NCI-H345 treated with DMSO at 0.1 percent for 48 hours (cell line): ENCODE results near the gene DNAJB11.
"Not testable (repeated sequence)": the region's sequence is repeated elsewhere in the genome, so short reads cannot be mapped to it uniquely, and the experiment has no call there.

Source experiments
- DNase-seq: peaks from one replicate; lab custom pipeline; 2025; ENCODE audit not compliant: unreplicated experiment; lab: John Stamatoyannopoulos, UW

DNAJB11 gene

DNA sequence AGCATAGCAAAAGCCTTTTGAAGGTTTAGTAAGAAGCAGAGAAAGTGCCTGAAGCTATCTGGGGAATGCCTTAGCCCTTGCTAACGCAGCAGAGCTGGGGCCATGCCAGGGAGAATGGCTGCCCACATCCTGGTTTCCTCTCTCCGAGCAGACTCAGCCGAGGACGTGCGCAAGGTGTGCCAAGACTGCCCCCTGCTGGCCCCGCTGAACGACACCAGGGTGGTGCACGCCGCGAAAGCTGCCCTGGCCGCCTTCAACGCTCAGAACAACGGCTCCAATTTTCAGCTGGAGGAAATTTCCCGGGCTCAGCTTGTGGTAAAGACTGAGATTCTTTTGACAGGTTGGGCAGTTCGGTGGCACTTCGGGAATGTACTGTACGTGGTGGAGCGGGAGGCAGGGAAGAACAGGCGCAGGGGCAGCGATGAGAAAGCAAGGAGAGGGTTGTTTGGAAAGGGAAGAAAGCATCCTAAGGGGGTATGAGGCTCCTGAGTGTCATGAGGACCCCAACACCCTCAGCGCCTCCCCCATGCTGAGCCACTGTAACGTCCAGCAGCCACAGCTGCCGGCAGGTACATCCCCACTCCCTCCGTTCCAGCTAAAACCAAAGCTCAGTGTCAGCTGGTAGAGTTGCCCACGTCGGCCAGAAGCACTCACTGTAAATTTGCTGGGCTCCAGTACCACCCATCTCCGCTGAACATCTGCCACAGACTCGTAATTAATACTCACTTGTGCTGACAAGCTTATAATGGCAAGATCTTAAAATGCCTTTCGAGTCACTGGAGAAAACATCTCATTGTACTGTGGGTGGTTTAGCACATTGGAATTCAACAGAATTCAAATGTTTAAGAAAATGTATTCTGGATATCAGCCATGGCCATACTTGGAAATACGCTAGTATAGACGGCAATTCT lies 46.8 kb downstream of the DNAJB11 start:
- peak; percentile 28 for DNase-seq

DNA sequence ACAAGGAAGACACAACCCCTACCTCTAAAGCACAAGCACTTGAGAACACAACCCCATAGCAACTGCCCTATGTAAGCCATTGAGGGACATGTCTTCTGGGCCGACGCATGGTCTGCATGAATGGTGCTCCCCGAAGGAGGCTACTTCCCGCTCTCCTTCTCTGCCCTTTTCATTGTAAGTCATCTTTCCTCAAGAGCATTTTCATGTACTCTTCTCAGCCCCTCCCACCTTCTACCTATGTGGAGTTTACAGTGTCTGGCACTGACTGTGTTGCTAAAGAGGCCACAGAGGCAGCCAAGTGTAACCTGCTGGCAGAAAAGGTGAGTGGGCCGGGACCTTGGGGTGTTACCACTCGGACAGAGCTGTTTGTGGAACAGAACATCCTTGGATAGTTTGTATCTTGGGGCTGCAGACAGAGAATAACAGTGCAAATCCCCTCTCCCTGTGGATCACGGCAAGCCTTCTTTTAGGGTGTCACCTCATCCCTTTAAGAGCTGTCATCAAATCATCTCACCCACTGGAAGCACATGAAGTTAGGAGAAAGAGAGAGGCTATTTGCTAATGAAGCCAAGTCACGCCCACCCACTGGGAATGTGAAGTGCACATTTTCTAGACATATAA lies 47.9 kb downstream of the DNAJB11 start:
- no peak for DNase-seq

DNA sequence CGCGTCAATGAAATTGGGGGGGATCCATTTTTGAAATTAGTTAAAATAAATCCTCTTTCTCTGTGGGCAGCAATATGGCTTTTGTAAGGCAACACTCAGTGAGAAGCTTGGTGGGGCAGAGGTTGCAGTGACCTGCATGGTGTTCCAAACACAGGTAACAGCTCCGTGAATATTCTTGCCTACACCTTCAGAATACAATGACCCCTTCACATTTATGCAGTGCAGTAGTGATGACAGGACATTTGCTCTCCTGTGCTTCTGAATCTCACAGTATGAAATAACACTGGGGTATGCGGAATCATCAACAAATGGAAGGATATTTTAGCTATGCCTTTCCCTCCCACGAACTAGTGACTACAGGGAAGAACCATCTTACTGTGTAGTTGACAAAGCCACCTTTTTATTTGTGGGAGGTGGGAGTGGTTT lies 49.3 kb downstream of the DNAJB11 start:
- no peak for DNase-seq

DNA sequence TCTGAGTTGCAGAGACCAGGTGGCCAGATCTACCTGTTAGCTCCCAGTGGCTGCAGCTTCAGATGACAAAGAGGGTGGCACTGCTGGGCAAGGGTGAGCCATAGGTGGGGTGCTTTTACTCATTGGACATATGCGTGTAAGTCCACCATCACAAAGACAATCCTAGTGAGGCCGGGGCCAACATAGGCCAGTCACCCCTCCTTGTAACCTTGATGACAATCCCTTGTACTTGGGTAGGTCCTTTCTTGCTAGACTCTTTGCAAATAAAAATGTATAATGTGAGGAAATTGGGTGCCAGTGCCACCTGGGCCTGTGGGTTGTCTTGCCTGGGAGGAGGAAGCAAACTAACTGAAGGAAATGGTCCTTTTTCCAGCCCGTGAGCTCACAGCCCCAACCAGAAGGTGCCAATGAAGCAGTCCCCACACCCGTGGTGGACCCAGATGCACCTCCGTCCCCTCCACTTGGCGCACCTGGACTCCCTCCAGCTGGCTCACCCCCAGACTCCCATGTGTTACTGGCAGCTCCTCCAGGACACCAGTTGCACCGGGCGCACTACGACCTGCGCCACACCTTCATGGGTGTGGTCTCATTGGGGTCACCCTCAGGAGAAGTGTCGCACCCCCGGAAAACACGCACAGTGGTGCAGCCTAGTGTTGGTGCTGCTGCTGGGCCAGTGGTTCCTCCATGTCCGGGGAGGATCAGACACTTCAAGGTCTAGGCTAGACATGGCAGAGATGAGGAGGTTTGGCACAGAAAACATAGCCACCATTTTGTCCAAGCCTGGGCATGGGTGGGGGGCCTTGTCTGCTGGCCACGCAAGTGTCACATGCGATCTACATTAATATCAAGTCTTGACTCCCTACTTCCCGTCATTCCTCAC lies 49.9 kb downstream of the DNAJB11 start:
- no peak for DNase-seq

DNA sequence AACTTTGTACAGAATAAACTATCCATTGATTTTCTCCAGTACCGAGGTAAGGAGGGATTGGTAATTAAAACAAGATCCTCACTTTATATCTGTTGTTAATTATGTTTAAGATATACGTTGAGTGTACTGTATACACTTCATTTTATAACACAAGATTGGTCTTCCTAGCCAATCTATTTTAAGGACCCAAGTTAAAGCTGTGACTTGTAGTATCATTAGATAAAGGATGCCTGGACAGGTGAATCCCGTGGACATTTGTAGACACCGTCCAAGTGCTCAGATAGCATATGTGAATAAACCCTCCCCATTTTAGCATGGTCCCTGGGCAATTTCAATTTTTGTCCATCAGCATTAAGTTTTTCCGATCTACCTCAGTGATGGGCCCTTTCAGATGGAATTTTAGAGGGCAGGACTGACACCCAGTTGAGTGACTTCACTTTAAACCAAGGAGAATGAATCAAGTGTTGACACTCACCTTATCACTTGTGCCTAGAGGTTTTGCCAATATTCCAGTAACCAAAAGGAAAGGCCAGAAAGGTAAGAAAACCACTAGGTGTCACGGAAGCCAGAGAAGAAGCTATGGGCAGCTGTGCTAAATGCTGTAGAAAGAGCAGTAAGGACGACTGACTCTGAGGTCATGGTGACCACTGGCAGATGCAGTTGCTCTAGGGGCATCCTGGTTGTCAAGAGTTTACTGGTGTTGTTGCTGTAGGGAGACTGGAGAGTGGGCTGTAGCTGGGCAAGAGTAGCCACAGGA lies 51.6 kb downstream of the DNAJB11 start:
- no peak for DNase-seq

DNA sequence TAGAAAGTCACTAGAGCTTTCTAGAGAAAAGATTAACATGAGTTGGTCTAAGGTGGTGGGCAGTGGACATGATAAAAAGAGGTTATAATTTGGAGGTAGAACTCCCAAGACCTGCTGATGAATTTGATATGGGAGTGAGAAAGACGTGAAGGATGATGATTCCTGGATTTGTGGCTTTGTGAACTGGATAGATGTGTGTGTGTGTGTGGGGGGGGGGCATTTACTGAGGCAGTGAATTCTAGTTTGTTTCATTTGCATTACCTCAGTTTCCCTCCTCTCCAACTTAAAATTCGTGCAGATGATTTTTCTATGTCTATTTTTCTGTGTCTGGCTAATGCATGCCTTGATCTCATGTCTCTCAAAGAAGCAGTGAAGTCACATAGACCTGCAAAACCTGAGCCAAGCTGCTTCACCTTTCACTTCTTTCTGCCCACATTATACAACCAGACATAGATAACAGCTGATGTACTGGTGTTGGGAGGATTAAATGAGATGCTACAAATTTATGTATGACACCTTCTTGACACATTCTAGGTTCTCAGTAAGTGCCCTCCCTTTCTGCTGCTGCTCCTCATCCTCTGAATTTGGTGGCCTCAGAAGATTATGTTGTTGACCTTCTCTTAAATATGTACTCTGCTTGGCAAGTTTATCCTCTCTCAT lies 52.3 kb downstream of the DNAJB11 start:
- no peak for DNase-seq

DNA sequence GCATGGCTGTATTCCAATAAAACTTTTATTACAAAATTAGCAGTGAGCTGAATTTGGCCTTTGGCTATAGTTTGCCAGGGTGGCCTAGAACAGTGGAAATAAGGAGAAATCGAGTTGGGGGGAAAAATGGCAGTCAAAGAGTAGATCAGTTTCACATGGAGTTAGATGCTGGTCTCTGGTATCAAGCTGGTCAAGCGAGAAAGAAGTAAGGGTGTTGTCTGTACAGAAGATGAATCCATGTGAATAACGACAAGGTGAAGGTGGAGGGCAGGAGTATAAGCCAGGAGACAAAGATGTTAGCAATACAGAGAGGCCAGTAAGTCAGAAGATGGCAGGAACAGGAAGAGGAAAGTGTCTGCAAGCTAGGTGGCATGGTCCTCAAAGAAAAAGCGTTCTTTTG lies 54.1 kb downstream of the DNAJB11 start:
- no peak for DNase-seq

DNA sequence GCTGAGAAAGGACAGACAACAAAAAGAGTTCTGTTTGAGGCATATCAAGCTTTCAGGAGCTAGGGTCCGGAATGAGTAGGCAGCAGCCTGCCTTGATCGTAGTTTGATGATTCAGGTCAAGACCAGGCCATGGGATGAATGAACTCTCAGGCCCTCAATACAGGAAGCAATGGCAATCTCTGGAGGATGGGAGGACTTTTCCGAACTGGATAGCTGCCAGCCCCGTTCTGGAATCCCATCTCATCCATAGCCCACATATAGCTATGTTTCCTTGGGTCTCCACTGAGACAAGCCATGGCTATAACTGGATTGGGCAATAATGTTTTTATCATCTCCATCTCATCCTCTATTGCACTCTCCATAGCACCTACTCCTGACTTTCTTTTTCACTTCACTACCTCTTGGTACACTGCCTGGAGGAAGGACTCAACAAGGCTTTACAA lies 55.1 kb downstream of the DNAJB11 start:
- no peak for DNase-seq

DNA sequence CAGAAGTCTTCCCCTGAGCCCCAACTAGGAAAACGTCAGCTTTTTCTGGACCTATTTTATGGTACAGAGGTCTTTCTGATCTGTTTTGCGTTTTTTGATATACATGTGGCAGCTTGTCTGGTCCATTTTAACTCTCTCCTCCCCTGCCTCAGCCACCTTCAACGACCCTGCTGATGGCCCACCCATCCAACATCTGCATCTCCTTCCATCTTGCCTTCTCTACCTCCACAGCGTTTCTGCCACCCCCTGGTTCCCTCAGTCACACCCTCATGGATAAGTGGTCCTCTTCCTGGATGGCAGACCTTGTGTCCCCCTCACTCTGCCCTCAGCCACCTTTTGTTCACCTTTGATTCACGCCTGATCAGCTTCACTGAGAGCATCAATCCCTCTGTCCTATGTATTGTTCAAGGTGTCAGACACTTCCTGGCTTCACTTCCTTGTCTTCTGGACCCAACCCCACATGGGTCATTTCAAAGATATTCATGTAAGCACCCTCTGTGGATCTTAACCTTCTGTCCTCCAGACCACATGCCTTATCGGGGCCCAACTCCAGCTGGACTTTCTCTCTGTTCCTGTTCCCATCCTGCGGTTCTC lies 55.8 kb downstream of the DNAJB11 start:
- DNase-seq = no peak

DNA sequence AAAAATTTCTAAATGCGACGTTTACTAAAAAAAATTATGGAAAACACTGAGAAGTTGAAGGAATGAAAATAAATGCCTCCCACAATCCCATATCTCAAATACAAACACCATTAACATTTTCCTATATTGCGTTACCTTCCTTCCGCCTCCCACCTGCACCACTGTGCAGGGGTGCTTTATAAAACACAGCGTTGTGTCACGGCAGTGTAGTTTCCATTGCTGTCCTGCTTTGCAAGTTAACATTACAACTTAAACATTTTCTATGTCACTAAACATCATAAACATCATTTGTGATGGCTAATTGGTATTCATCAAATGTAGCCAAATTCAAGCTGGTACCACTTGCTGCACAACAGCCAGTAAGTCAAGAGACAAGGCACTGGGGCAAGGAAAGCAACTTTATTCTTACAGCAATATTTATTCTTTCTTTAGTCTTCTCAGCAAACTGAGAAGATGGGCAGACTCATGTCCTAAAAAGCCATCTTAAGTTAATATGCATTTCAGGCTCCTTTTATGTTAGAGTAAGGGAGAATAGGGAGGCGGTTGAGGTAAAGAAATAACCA lies 57.4 kb downstream of the DNAJB11 start:
- DNase-seq = no peak

DNA sequence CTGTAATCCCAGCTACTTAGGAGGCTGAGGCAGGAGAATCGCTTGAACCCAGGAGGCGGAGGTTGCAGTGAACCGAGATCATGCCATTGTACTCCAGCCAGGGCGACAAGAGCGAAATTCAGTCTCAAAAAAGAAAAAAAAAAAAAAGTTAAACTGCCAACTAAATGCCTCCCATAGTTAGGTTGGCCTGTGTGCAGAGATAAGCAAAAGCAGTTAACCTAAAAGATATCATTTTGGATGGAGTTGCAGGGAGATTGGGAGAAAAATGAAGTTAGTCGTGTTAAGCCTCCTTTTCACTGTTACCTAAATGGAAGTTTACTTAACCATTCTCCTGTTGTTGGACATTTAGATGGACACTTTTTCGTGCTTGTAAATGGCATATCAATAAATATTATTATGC lies 58.2 kb downstream of the DNAJB11 start:
- no peak for DNase-seq

DNA sequence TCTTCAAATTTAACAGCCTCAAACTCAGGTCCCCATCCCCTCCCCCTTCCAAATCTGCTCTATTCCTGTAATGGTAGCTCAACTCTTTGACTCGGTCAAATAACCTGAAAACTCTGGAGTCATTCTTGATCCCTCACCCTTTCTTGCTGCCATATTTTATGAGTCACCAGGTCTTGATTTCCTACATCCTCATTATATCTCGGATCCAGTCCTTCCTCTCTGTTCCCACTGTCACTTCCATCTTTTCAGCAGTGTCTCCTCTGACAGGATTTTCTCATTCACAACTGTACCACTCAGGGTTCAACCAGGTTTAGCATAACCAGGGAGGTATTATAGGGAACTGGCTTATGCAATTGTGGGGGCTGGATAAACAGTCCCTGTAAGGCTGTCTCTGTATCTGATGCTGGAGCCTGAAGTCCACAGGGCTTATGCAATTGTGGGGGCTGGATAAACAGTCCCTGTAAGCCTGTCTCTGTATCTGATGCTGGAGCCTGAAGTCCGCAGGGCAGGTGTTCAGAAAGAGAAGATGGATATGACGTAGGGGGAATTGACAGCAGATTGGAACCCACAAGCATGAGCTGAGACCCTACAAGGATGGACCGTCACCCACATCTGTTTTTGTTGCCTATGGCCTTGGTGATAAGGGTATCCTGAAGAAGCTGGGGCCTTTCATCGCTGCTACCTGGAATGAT lies 60.6 kb downstream of the DNAJB11 start:
- DNase-seq = no peak

DNA sequence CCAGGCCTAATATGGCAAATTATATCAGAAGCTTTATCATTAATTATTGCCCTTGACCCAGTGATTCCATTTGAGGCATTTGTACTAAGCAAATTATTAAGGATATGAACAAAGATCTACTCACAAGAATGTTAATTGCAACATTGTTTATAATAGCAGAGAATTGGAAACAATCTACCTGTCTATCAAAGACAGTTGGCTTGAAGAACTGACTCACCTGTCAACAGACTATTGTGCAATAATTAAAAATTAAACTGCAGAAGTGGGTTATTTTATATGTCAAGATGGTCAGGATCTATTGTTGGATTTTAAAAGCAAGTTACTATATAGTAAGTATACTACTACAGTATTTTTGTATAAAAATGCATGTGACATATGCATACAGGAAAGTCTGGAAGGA lies 63.0 kb downstream of the DNAJB11 start:
- no peak for DNase-seq

DNA sequence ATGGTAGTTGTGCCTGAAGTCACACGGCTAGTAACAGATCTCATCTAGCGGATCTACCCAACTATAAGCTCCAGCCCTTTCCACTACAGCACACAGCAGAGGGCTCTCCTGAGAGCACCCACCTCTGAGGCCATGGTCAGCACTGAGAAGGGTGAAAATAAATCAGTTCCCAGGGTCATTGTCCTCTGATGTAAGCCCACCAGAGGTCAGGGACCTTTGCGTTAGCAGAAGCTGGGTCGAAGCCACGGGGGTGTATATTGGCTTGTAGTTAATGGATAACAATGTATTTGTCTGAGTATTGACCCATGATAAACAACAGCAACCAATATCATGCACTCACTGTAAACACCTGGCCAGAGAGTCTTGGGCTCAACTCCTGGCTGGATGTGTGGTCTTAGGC lies 63.7 kb downstream of the DNAJB11 start:
- DNase-seq = not testable (repeated sequence)
